NAMALWA (cell line): ENCODE measurements around the gene SALL4.

Experiments
- DNase-seq: peaks from one replicate; pipeline ENCODE4 v3.0.0-alpha.2; 2015; ENCODE audit warnings: low spot score

The SALL4 gene

GRCh38 chr20:51735728-51736600 is 66.4 kb downstream of the SALL4 start:
- DNase-seq = no peak

- DNase-seq = no peak
Measured at GRCh38 chr20:51734876-51735720, 67.2 kb downstream of the SALL4 start.

- DNase-seq = no peak
Measured at GRCh38 chr20:51733070-51733469, 69.3 kb downstream of the SALL4 start.
